HCT116 (cell line): ENCODE measurements around the gene CEMIP2. TPM values are rescaled to one million over a fixed set of nuclear protein-coding genes. Genes with fewer than 3 reads are reported as not detected.

Experiments used
- ATAC-seq: fragments of 200-7000 bp; cut with Tn5 transposase; 2 replicates; pipeline ENCODE4 v1.9.1; 2020; ENCODE audit warnings: mild to moderate bottlenecking, moderate library complexity
- BruUV-seq: library from RNA; stranded (reverse); fragments of 400-500 nt; replicated peaks from 2 replicates; lab custom pipeline; 2021; lab: Mats Ljungman, UMichigan
- CTCF ChIA-PET: fragments of 300-600 bp; sonication (Branson Sonifier 250); formaldehyde crosslinking; loops from one replicate; lab custom pipeline; 2021; ENCODE audit warnings: antibody characterized with exemption; lab: Charles Lee
- POLR2A ChIA-PET: fragments of 300-600, 350-600 bp; sonication (Branson Sonifier 250); formaldehyde crosslinking; loops from one replicate; lab custom pipeline; 2021; ENCODE audit warnings: antibody characterized with exemption; lab: Charles Lee
- RAD21 ChIA-PET, 2 experiments: fragments of 300-600 bp; sonication (Branson Sonifier 250); formaldehyde crosslinking; loops; one replicate each; lab custom pipeline; 2023; ENCODE audit warnings: low total read pairs in 2 of 2; ENCODE audit not compliant: uncharacterized antibody in 2 of 2, unreplicated experiment in 2 of 2, low non-redundant PET in 1 of 2; lab: Charles Lee
- DNase-seq: peaks from one replicate; pipeline ENCODE4 v3.0.0-alpha.2; 2010; ENCODE audit warnings: low read depth, low spot score
- H2AFZ ChIP-seq: fragments of 200-600 bp; shearing (Covaris generic), sonication (generic); 2 replicates; pipeline ENCODE4 v1.6.1; 2017; ENCODE audit warnings: low read depth, mixed run types, mixed read lengths, antibody characterized with exemption, low read length; ENCODE audit not compliant: poor library complexity, severe bottlenecking
- H3K27ac ChIP-seq: 2 replicates; pipeline ENCODE4 v1.5.1; 2012; ENCODE audit warnings: low read depth, low read length
- H3K27me3 ChIP-seq: fragments of 200-600 bp; sonication (generic); 2 replicates; pipeline ENCODE4 v1.6.1; 2016; ENCODE audit warnings: mixed run types, low read length, mixed read lengths; ENCODE audit not compliant: insufficient read depth
- H3K36me3 ChIP-seq, 2 experiments: fragments of 200-500 bp in 1 of 2; fragments of 200-600 bp in 1 of 2; sonication (Bioruptor generic) in 1 of 2; sonication (generic) in 1 of 2; 2 replicates each; pipeline versions ENCODE4 v1.5.1 to v1.6.1; 2014 to 2016; ENCODE audit warnings: low read length in 2 of 2, inconsistent platforms in 1 of 2, mixed read lengths in 1 of 2, mixed run types in 1 of 2; ENCODE audit not compliant: insufficient read depth in 2 of 2, control insufficient read depth in 1 of 2
- H3K4me1 ChIP-seq, 2 experiments: fragments of 200-600 bp in 1 of 2; sonication (generic) in 1 of 2; 2 replicates each; pipeline versions ENCODE4 v1.5.1 to v1.6.1; 2012 to 2017; ENCODE audit warnings: low read length in 2 of 2, inconsistent platforms in 1 of 2, mild to moderate bottlenecking in 1 of 2, mixed read lengths in 1 of 2, mixed run types in 1 of 2, moderate library complexity in 1 of 2; ENCODE audit not compliant: insufficient read depth in 2 of 2, control insufficient read depth in 1 of 2
- H3K4me2 ChIP-seq: fragments of 200-600 bp; sonication (generic); 2 replicates; pipeline ENCODE4 v1.6.1; 2017; ENCODE audit warnings: mixed run types, low read length, mixed read lengths
- H3K4me3 ChIP-seq, 2 experiments: fragments of 200-600 bp in 1 of 2; sonication (generic) in 1 of 2; replicated peaks in 1 of 2; 2 replicates each; pipeline ENCODE4 v1.5.1; 2011 to 2016; ENCODE audit warnings: low read length in 2 of 2, control low read depth in 1 of 2, low read depth in 1 of 2, mild to moderate bottlenecking in 1 of 2, mixed read lengths in 1 of 2, mixed run types in 1 of 2
- H3K79me2 ChIP-seq: fragments of 200-600 bp; sonication (generic); 2 replicates; pipeline ENCODE4 v1.6.1; 2017; ENCODE audit warnings: mild to moderate bottlenecking, mixed run types, low read length, moderate library complexity, mixed read lengths; ENCODE audit not compliant: insufficient read depth
- H3K9ac ChIP-seq: fragments of 200-600 bp; sonication (generic); 2 replicates; pipeline ENCODE4 v1.6.1; 2016; ENCODE audit warnings: low read length, mixed read lengths
- H3K9me2 ChIP-seq: fragments of 200-600 bp; sonication (generic), shearing (Covaris generic); 2 replicates; pipeline ENCODE4 v1.6.1; 2017; ENCODE audit warnings: mixed run types, mild to moderate bottlenecking, moderate library complexity; ENCODE audit not compliant: insufficient read depth
- H3K9me3 ChIP-seq, 2 experiments: fragments of 200-500 bp in 1 of 2; fragments of 200-600 bp in 1 of 2; sonication (Bioruptor generic) in 1 of 2; sonication (generic) in 1 of 2; 2 replicates each; pipeline ENCODE4 v1.6.1; 2014 to 2017; ENCODE audit warnings: low read length in 2 of 2, mixed read lengths in 2 of 2, inconsistent platforms in 1 of 2, low read depth in 1 of 2, mild to moderate bottlenecking in 1 of 2, mixed run types in 1 of 2, moderate library complexity in 1 of 2; ENCODE audit not compliant: control insufficient read depth in 1 of 2, insufficient read depth in 1 of 2
- H4K20me1 ChIP-seq: fragments of 200-600 bp; sonication (generic), shearing (Covaris generic); 2 replicates; pipeline ENCODE4 v1.6.1; 2017; ENCODE audit warnings: mixed run types, mild to moderate bottlenecking, moderate library complexity; ENCODE audit not compliant: insufficient read depth
- CBX3 ChIP-seq: IDR thresholded peaks from 2 replicates; pipeline ENCODE4 v1.6.1; 2012; ENCODE audit warnings: low read depth
- EGR1 ChIP-seq: IDR thresholded peaks from 2 replicates; pipeline ENCODE4 v1.6.1; 2012; ENCODE audit warnings: low read depth
- EZH2 ChIP-seq: fragments of 200-600 bp; sonication (generic); IDR thresholded peaks from 2 replicates; pipeline ENCODE4 v1.6.1; 2017; ENCODE audit warnings: antibody characterized with exemption, mixed run types
- EZH2phosphoT487 ChIP-seq: fragments of 200-600 bp; IDR thresholded peaks from 2 replicates; pipeline ENCODE4 v1.6.1; 2018; ENCODE audit warnings: antibody characterized with exemption, borderline replicate concordance
- FOSL1 ChIP-seq: IDR thresholded peaks from 2 replicates; pipeline ENCODE4 v1.6.1; 2012; ENCODE audit warnings: low read depth
- JUND ChIP-seq: IDR thresholded peaks from 2 replicates; pipeline ENCODE4 v1.6.1; 2012
- POLR2A ChIP-seq: IDR thresholded peaks from 2 replicates; pipeline ENCODE4 v1.7.0; 2011; ENCODE audit warnings: borderline replicate concordance; ENCODE audit not compliant: insufficient read depth, insufficient read length; ENCODE audit errors: extremely low read depth
- TCF7L2 ChIP-seq: IDR thresholded peaks from 2 replicates; pipeline ENCODE4 v1.7.0; 2011; ENCODE audit warnings: borderline replicate concordance, inconsistent platforms; ENCODE audit not compliant: insufficient read depth, insufficient read length; ENCODE audit errors: extremely low read depth
- ZNF274 ChIP-seq: fragments of 200-500 bp; sonication (Bioruptor generic); IDR thresholded peaks from 2 replicates; pipeline ENCODE4 v1.6.1; 2014; ENCODE audit warnings: mild to moderate bottlenecking, low read depth, low read length, inconsistent platforms
- intact Hi-C: fragments of 100-400 bp; cut with micrococcal nuclease; formaldehyde crosslinking; loops from 2 replicates; pipeline ENCODE4 v1.10.0; 2022
- total RNA-seq: library from RNA; stranded (reverse); gene quantifications from one replicate; pipeline ENCODE4 v1.2.1, GENCODE V29; 2021; ENCODE audit not compliant: unreplicated experiment
- TF ChIP-seq, protein P1 (sequence below): IDR thresholded peaks from 2 replicates; pipeline ENCODE4 v1.6.1; 2012; ENCODE audit warnings: low read depth

CEMIP2 gene
- total RNA-seq, 1 experiment from 2014 or later, result 14.3 TPM

DNA sequence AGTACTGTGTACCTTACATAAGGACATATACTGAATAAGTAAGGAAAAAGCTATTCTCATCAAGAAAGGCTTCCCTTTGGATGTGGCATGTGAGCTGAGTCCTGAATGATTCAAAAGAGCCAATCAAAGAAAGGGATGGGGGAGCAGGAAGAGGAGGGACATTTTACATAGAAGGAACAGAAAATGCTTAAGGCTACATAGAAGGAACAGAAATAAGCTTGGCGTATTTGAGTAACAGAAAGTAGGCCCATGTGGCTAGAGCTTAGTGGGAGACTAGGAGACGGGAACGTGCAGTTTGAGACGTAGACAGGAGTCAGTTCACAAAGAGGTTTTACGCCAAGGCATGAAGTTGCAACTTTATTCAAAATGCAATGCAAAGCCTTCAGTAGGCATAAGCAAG is 126.3 kb downstream of the CEMIP2 start (continued):
- TF ChIP-seq, protein P1, sequence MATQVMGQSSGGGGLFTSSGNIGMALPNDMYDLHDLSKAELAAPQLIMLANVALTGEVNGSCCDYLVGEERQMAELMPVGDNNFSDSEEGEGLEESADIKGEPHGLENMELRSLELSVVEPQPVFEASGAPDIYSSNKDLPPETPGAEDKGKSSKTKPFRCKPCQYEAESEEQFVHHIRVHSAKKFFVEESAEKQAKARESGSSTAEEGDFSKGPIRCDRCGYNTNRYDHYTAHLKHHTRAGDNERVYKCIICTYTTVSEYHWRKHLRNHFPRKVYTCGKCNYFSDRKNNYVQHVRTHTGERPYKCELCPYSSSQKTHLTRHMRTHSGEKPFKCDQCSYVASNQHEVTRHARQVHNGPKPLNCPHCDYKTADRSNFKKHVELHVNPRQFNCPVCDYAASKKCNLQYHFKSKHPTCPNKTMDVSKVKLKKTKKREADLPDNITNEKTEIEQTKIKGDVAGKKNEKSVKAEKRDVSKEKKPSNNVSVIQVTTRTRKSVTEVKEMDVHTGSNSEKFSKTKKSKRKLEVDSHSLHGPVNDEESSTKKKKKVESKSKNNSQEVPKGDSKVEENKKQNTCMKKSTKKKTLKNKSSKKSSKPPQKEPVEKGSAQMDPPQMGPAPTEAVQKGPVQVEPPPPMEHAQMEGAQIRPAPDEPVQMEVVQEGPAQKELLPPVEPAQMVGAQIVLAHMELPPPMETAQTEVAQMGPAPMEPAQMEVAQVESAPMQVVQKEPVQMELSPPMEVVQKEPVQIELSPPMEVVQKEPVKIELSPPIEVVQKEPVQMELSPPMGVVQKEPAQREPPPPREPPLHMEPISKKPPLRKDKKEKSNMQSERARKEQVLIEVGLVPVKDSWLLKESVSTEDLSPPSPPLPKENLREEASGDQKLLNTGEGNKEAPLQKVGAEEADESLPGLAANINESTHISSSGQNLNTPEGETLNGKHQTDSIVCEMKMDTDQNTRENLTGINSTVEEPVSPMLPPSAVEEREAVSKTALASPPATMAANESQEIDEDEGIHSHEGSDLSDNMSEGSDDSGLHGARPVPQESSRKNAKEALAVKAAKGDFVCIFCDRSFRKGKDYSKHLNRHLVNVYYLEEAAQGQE, result no peak
- TF ChIP-seq EZH2 (no peak), CBX3 (no peak), EGR1 (no peak), ZNF274 (no peak), TCF7L2 (no peak), EZH2phosphoT487 (no peak), JUND (no peak), FOSL1 (no peak)
- TF ChIP-seq, all 23 proteins: peak for 0

GRCh38 chr9:71638627-71639026 is 129.7 kb downstream of the CEMIP2 start:
- no peaks in the 10 kb centered on the region for H3K9me2 ChIP-seq
- H3K36me3 ChIP-seq, result no peaks in the 10 kb centered on the region
- ATAC-seq, result no peak
- no peaks in the 10 kb centered on the region for H3K27me3 ChIP-seq
- no peak overlapping the region for H3K4me3 ChIP-seq
- no peak overlapping the region for H3K4me2 ChIP-seq
- no peaks in the 10 kb centered on the region for H4K20me1 ChIP-seq
- intact Hi-C loops, result no loop called here
- POLR2A ChIA-PET, result interaction anchor here (1.6 kb wide), 1 partner anchor 10 kb away, joined by 3 read pairs; no protein-coding TSS in a partner anchor
- no peaks in the 10 kb centered on the region for H3K9me3 ChIP-seq
- DNase-seq, result no peak
- H3K4me1 ChIP-seq, result no peaks in the 10 kb centered on the region
- TF ChIP-seq JUND, result no peak
- TF ChIP-seq POLR2A, result no peak
- TF ChIP-seq, all 23 proteins: peak for 0
- Histone ChIP-seq H3K9ac (no peak overlapping the region), H3K27ac (no peak overlapping the region), H3K79me2 (no peaks in the 10 kb centered on the region), H2AFZ (no peak overlapping the region)
- CTCF ChIA-PET, result no interaction called here
- no TSS peak for BruUV-seq
- RAD21 ChIA-PET, result no interaction called here
